ENCODE data around the gene NBEAL1.
"Not testable (repeated sequence)": the region's sequence is repeated elsewhere in the genome, so short reads cannot be mapped to it uniquely, and the experiment has no call there.

NBEAL1 gene

DNA sequence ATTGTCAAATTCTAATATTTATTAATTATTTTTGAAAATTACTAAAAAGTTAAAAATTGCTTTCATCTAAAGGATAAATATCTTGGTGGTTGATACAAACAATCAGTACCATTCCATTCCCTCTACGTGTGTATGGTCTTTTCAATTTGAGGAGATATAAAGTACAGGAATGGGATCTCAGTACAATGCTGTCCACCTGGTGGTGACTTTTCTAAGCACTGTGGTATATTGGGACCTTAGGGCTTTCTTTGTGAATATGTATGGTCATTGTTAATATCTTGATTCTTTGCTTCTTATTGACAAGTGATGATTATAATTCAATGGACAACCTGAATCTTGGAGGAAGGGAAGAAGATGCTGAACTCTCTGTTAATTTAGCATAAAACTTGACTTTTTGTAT lies 83.1 kb downstream of the NBEAL1 start:
- H3K4me1 ChIP-seq (ENCODE audit: insufficient read depth, low read length, poor library complexity, severe bottlenecking): no peaks in the 10 kb centered on the region
- H2AFZ ChIP-seq (ENCODE audit: low read length): no peak overlapping the region
- no peaks in the 10 kb centered on the region for H3K9me3 ChIP-seq (ENCODE audit: insufficient read depth, low read depth, low read length)
- H4K20me1 ChIP-seq (ENCODE audit: insufficient read depth, low read length, poor library complexity, severe bottlenecking): no peaks in the 10 kb centered on the region
- H3K27me3 ChIP-seq (ENCODE audit: insufficient read depth, low read length, poor library complexity, severe bottlenecking): no peaks in the 10 kb centered on the region
- H3F3A ChIP-seq (ENCODE audit: low read depth): no peaks in the 10 kb centered on the region
- no peak overlapping the region for H3K4me3 ChIP-seq (ENCODE audit: low read length, poor library complexity, severe bottlenecking)
- H3K4me2 ChIP-seq (ENCODE audit: low read depth, low read length, poor library complexity, severe bottlenecking): no peak overlapping the region
- no peaks in the 10 kb centered on the region for H3K9me2 ChIP-seq (replicated peaks; ENCODE audit: low read depth, low read length)
- H3K9ac ChIP-seq (ENCODE audit: low read depth, low read length, poor library complexity, severe bottlenecking): no peak overlapping the region
- no peaks in the 10 kb centered on the region for H3K36me3 ChIP-seq (ENCODE audit: insufficient read depth, low read length)
- no peaks in the 10 kb centered on the region for H3K79me2 ChIP-seq (ENCODE audit: insufficient read depth, low read length)
- TF ChIP-seq, protein P1, sequence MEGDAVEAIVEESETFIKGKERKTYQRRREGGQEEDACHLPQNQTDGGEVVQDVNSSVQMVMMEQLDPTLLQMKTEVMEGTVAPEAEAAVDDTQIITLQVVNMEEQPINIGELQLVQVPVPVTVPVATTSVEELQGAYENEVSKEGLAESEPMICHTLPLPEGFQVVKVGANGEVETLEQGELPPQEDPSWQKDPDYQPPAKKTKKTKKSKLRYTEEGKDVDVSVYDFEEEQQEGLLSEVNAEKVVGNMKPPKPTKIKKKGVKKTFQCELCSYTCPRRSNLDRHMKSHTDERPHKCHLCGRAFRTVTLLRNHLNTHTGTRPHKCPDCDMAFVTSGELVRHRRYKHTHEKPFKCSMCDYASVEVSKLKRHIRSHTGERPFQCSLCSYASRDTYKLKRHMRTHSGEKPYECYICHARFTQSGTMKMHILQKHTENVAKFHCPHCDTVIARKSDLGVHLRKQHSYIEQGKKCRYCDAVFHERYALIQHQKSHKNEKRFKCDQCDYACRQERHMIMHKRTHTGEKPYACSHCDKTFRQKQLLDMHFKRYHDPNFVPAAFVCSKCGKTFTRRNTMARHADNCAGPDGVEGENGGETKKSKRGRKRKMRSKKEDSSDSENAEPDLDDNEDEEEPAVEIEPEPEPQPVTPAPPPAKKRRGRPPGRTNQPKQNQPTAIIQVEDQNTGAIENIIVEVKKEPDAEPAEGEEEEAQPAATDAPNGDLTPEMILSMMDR (conservative IDR thresholded peaks at IDR 0.05; ENCODE audit: low read length): peak; percentile 42
- TF ChIP-seq EZH2phosphoT487 (IDR thresholded peaks at IDR 0.05; ENCODE audit: borderline replicate concordance): no peak

DNA sequence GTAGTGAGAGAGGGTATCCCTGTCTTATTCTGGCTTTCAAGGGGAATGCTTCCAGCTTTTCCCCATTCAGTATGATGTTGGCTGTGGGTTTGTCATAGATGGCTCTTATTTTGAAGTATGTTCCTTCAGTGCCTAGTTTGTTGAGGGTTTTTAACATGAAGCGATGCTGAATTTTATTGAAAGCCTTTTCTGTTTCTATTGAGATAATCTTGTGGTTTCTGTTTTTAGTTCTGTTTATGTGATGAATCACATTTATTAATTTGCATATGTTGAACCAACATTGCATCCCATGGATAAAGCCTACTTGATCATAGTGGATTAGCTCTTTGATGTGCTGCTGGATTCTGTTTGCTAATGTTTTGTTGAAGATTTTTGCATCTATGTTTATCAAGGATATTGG lies 87.7 kb downstream of the NBEAL1 start:
- H3K9me3 ChIP-seq (ENCODE audit: insufficient read depth, low read depth, low read length): peaks cover 16% of the 10 kb centered on the region; the same call in 1 of the 2 replicates
- H2AFZ ChIP-seq (ENCODE audit: low read length); H3F3A ChIP-seq (ENCODE audit: low read depth); H3K4me2 ChIP-seq (ENCODE audit: low read depth, low read length, poor library complexity, severe bottlenecking); H3K9ac ChIP-seq (ENCODE audit: low read depth, low read length, poor library complexity, severe bottlenecking); H3K9me2 ChIP-seq (replicated peaks; ENCODE audit: low read depth, low read length); H3K36me3 ChIP-seq (ENCODE audit: insufficient read depth, low read length); H3K4me1 ChIP-seq (ENCODE audit: insufficient read depth, low read length, poor library complexity, severe bottlenecking); H3K4me3 ChIP-seq (ENCODE audit: low read length, poor library complexity, severe bottlenecking); H4K20me1 ChIP-seq (ENCODE audit: insufficient read depth, low read length, poor library complexity, severe bottlenecking); H3K27me3 ChIP-seq (ENCODE audit: insufficient read depth, low read length, poor library complexity, severe bottlenecking); H3K79me2 ChIP-seq (ENCODE audit: insufficient read depth, low read length): not testable (repeated sequence)

DNA sequence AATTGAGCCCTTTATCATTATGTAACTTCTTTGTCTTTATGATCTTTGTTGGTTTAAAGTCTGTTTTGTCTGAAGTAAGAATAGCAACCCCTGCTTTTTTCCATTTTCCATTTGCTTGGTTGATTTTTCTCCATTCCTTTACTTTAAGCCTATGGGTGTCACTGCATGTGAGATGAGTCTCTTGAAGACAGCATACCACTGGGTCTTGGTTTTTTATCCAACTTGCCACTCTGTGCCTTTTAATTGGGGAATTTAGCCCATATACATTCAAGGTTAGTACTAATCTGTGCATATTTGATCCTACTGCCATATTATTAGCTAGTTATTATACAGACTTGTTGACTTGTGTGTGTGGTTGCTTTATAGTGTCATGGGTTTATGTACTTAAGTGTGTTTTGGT lies 89.6 kb downstream of the NBEAL1 start:
- Histone ChIP-seq H3K36me3 (ENCODE audit: insufficient read depth, low read length) (peaks cover 3% of the 10 kb centered on the region; the same call in 1 of the 2 replicates), H3K9me2 (replicated peaks; ENCODE audit: low read depth, low read length) (no peaks in the 10 kb centered on the region)
- TF ChIP-seq, protein P1 (conservative IDR thresholded peaks at IDR 0.05; ENCODE audit: low read length): no peak
- TF ChIP-seq EZH2phosphoT487 (IDR thresholded peaks at IDR 0.05; ENCODE audit: borderline replicate concordance): no peak

DNA sequence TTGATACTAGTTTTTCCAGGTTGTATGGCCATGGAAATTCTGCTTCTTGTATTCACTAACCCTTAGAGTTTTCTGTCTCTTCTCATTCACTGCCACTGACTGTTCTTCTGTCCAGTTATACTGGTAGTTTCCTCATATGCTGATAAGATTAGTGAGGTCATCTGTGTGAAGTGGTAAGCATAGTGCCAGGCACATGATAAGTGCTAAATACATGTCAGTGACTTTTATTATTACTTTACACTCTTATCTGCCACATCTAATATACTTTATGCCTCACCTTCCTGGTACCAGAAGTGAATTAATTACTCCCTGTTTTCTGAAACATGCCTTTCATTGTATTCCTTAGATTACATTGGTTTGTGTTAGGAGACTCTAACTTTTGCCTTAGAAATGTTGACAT lies 91.3 kb downstream of the NBEAL1 start:
- Histone ChIP-seq H3K9ac (ENCODE audit: low read depth, low read length, poor library complexity, severe bottlenecking) (no peak overlapping the region), H3K9me3 (ENCODE audit: insufficient read depth, low read depth, low read length) (peaks cover 16% of the 10 kb centered on the region; the same call in 1 of the 2 replicates), H2AFZ (ENCODE audit: low read length) (no peak overlapping the region), H3K4me1 (ENCODE audit: insufficient read depth, low read length, poor library complexity, severe bottlenecking) (peaks cover 9% of the 10 kb centered on the region), H3K4me3 (ENCODE audit: low read length, poor library complexity, severe bottlenecking) (no peak overlapping the region), H3K36me3 (ENCODE audit: insufficient read depth, low read length) (peaks cover 3% of the 10 kb centered on the region; the same call in 1 of the 2 replicates), H3K4me2 (ENCODE audit: low read depth, low read length, poor library complexity, severe bottlenecking) (no peak overlapping the region), H4K20me1 (ENCODE audit: insufficient read depth, low read length, poor library complexity, severe bottlenecking) (no peaks in the 10 kb centered on the region), H3F3A (ENCODE audit: low read depth) (peaks cover 7% of the 10 kb centered on the region), H3K9me2 (replicated peaks; ENCODE audit: low read depth, low read length) (no peaks in the 10 kb centered on the region), H3K79me2 (ENCODE audit: insufficient read depth, low read length) (no peaks in the 10 kb centered on the region), H3K27me3 (ENCODE audit: insufficient read depth, low read length, poor library complexity, severe bottlenecking) (no peaks in the 10 kb centered on the region)
- TF ChIP-seq, protein P1 (conservative IDR thresholded peaks at IDR 0.05; ENCODE audit: low read length): no peak
- no peak for TF ChIP-seq EZH2phosphoT487 (IDR thresholded peaks at IDR 0.05; ENCODE audit: borderline replicate concordance)

More for the DNA sequence above, 89.6 kb downstream of the NBEAL1 start:
- Histone ChIP-seq H3K79me2 (ENCODE audit: insufficient read depth, low read length) (no peaks in the 10 kb centered on the region), H3K4me2 (ENCODE audit: low read depth, low read length, poor library complexity, severe bottlenecking) (no peak overlapping the region), H3K9ac (ENCODE audit: low read depth, low read length, poor library complexity, severe bottlenecking) (no peak overlapping the region), H4K20me1 (ENCODE audit: insufficient read depth, low read length, poor library complexity, severe bottlenecking) (no peaks in the 10 kb centered on the region), H3K4me3 (ENCODE audit: low read length, poor library complexity, severe bottlenecking) (no peak overlapping the region), H3K9me3 (ENCODE audit: insufficient read depth, low read depth, low read length) (peaks cover 16% of the 10 kb centered on the region; the same call in 1 of the 2 replicates), H3K27me3 (ENCODE audit: insufficient read depth, low read length, poor library complexity, severe bottlenecking) (no peaks in the 10 kb centered on the region), H2AFZ (ENCODE audit: low read length) (no peak overlapping the region), H3F3A (ENCODE audit: low read depth) (no peaks in the 10 kb centered on the region), H3K4me1 (ENCODE audit: insufficient read depth, low read length, poor library complexity, severe bottlenecking) (no peaks in the 10 kb centered on the region)

DNA sequence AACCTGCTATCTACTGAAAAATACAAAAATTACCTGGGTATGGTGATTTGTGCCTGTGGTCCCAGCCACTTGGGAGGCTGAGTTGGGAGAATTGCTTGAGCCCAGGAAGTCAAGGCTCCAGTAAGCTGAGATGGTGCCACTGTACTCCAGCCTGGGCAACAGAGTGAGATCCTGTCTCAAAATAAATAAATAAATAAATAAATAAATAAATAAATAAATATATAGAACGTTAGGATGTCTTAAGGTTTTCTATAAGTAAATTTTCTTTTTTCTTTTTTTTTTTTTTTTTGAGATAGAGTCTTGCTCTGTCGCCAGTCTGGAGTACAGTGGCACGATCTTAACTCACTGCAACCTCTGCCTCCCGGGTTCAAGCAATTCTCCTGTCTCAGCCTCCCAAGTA lies 95.8 kb downstream of the NBEAL1 start:
- H3K9me2 ChIP-seq (replicated peaks; ENCODE audit: low read depth, low read length); H3F3A ChIP-seq (ENCODE audit: low read depth); H3K27me3 ChIP-seq (ENCODE audit: insufficient read depth, low read length, poor library complexity, severe bottlenecking); H3K4me1 ChIP-seq (ENCODE audit: insufficient read depth, low read length, poor library complexity, severe bottlenecking); H3K9ac ChIP-seq (ENCODE audit: low read depth, low read length, poor library complexity, severe bottlenecking); H2AFZ ChIP-seq (ENCODE audit: low read length); H4K20me1 ChIP-seq (ENCODE audit: insufficient read depth, low read length, poor library complexity, severe bottlenecking); H3K9me3 ChIP-seq (ENCODE audit: insufficient read depth, low read depth, low read length); H3K79me2 ChIP-seq (ENCODE audit: insufficient read depth, low read length); H3K36me3 ChIP-seq (ENCODE audit: insufficient read depth, low read length): not testable (repeated sequence)
- Histone ChIP-seq H3K4me3 (ENCODE audit: low read length, poor library complexity, severe bottlenecking) (peak overlapping the region; percentile 26), H3K4me2 (ENCODE audit: low read depth, low read length, poor library complexity, severe bottlenecking) (peak overlapping the region; percentile 52)
